GM12874 (cell line): ENCODE data around the gene ZBTB17.

Experiments
- TF ChIP-seq, protein P1 (sequence below): IDR thresholded peaks from 2 replicates; pipeline ENCODE4 v1.5.1; 2011; ENCODE audit warnings: low read depth, mild to moderate bottlenecking, control low read depth, low read length, moderate library complexity; ENCODE audit not compliant: insufficient read depth

ZBTB17 gene

DNA sequence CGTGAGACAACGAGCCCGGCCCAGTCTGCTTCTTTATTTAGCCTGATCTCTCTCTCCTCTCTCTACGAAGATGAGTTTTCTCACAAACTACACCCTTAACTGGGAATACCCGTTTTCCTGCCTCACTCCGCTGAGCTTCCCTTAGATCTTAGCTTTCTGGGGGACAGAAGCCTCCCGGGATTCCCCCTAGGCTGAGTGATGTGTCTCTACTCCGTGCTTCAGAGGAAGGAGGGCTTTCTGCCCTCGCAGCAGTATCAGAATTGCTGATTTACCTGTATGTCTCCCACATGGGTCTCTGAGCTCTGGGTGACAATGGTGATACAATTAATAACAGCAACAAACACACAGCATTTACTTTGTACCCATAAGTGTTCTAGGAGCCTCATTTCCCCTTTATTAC is 1.0 kb downstream of the ZBTB17 start:
- TF ChIP-seq, protein P1, sequence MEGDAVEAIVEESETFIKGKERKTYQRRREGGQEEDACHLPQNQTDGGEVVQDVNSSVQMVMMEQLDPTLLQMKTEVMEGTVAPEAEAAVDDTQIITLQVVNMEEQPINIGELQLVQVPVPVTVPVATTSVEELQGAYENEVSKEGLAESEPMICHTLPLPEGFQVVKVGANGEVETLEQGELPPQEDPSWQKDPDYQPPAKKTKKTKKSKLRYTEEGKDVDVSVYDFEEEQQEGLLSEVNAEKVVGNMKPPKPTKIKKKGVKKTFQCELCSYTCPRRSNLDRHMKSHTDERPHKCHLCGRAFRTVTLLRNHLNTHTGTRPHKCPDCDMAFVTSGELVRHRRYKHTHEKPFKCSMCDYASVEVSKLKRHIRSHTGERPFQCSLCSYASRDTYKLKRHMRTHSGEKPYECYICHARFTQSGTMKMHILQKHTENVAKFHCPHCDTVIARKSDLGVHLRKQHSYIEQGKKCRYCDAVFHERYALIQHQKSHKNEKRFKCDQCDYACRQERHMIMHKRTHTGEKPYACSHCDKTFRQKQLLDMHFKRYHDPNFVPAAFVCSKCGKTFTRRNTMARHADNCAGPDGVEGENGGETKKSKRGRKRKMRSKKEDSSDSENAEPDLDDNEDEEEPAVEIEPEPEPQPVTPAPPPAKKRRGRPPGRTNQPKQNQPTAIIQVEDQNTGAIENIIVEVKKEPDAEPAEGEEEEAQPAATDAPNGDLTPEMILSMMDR, result no peak

GRCh38 chr1:15973772-15974171 is 2.1 kb downstream of the ZBTB17 start:
- TF ChIP-seq, protein P1, result no peak

GRCh38 chr1:15972409-15972808 is 3.5 kb downstream of the ZBTB17 start:
- TF ChIP-seq, protein P1, result no peak

- TF ChIP-seq, protein P1, result no peak
Observed at GRCh38 chr1:15970911-15971310, 5.0 kb downstream of the ZBTB17 start.

DNA sequence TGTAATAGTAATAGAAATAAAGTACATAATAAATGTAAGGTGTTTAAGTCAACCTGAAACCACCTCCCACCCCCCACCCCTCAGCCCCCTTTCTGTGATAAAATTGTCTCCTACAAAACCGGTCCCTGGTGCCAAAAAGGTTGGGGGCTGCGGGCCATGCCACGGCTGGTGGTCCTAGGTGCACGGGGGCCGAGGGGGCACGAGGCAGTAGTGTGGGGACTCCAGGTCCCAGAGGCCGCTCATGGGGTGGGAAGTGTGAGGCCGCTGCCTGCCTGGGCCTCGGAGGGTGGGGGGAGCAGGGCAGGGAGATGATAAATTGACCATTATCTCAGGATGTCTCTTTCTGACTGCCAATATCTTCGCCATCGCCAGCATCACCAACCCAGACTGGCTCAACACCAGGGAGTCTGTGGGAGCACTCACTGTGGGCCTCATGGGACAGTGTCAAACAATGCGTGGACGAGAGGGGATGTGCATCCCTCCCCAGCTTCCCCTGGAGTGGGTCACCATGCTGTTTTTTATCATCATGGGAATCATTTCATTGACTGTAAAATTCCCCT is 6.5 kb downstream of the ZBTB17 start:
- TF ChIP-seq, protein P1, result no peak

DNA sequence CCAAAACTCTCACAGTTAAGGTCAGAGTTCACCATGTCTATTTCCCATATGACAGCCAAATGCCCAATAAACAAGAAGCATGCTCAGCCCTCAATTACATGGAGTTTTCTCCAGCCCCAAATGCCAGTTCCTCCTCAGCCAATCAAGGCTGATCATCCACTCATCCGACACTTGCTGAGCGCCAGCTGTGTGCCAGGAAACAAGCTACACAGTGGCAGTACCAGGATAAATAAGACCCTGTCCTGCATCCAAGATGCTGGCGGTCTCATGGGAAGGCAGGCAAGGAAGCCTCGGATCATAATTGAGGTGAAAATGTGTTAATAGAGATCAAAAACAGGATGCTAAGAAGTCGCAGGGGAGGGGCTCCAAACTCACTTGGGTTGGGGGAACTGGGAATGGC is 7.7 kb downstream of the ZBTB17 start:
- TF ChIP-seq, protein P1, result no peak

DNA sequence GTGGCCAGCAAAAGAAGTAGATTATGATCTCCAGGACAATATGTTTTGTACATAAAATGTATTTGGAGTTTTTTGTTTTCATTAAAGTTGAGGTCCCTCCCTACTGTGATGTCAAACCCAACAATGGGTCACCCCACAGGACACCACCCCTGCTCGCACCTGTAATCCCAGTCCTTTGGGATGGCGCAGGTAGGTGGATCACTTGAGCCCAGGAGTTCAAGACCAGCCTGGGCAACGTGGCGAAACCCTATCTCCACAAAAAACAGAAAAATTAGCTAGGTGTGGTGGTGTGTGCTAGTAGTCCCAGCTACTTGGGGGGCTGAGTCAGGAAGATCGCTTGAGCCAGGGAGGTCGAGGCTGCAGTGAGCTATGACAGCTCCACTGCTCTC is 9.0 kb downstream of the ZBTB17 start:
- TF ChIP-seq, protein P1, result no peak
